ENCODE data around the gene ADAMTSL1.

ADAMTSL1 gene

GRCh38 chr9:18788256-18788655 lies 314.3 kb downstream of the ADAMTSL1 start:
- Histone ChIP-seq H3K4me1 (ENCODE audit: control insufficient read depth in 1 of 2, insufficient read depth in 2 of 2, low read length in 2 of 2) (peaks cover 10 to 23% of the 10 kb centered on the region in 2 donors), H3K4me3 (ENCODE audit: low read depth in 1 of 2, low read length in 2 of 2) (no peak overlapping the region), H3K27me3 (ENCODE audit: control insufficient read depth in 1 of 2, insufficient read depth in 2 of 2, low read length in 2 of 2) (no peaks in the 10 kb centered on the region), H3K9ac (ENCODE audit: low read depth in 1 of 2, low read length in 2 of 2) (no peak overlapping the region), H3K36me3 (ENCODE audit: control insufficient read depth in 1 of 2, insufficient read depth in 2 of 2, low read length in 2 of 2) (no peaks in the 10 kb centered on the region), H3K9me3 (ENCODE audit: control insufficient read depth in 1 of 2, low read length in 2 of 2) (no peaks in the 10 kb centered on the region), H3K27ac (ENCODE audit: low read depth, low read length) (no peak overlapping the region)

DNA sequence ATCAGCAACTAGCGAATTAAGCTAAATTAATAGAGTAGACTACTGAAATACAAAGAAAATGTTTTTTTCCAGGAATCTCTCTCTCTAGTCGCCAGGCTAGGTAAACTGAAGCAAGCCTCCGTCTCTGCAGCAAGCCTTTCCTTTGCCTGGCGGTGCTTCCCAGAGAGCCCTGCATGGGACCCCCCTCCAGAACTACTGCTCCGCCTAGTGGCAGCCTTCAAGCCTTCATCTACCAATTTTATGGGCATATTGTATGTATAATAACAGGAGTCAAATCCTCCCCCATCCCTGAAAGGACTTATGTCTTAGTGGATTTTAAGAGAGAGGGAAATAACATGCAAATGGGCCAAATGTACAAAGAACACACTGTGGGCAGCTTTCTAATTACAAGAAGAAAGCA lies 317.1 kb downstream of the ADAMTSL1 start:
- Histone ChIP-seq H3K9me3 (ENCODE audit: control insufficient read depth in 1 of 2, low read length in 2 of 2) (no peaks in the 10 kb centered on the region), H3K9ac (ENCODE audit: low read depth in 1 of 2, low read length in 2 of 2) (no peak overlapping the region), H3K4me1 (ENCODE audit: control insufficient read depth in 1 of 2, insufficient read depth in 2 of 2, low read length in 2 of 2) (peaks cover 6 to 18% of the 10 kb centered on the region in 2 donors), H3K36me3 (ENCODE audit: control insufficient read depth in 1 of 2, insufficient read depth in 2 of 2, low read length in 2 of 2) (no peaks in the 10 kb centered on the region), H3K4me3 (ENCODE audit: low read depth in 1 of 2, low read length in 2 of 2) (no peak overlapping the region), H3K27me3 (ENCODE audit: control insufficient read depth in 1 of 2, insufficient read depth in 2 of 2, low read length in 2 of 2) (no peaks in the 10 kb centered on the region), H3K27ac (ENCODE audit: low read depth, low read length) (no peak overlapping the region)

DNA sequence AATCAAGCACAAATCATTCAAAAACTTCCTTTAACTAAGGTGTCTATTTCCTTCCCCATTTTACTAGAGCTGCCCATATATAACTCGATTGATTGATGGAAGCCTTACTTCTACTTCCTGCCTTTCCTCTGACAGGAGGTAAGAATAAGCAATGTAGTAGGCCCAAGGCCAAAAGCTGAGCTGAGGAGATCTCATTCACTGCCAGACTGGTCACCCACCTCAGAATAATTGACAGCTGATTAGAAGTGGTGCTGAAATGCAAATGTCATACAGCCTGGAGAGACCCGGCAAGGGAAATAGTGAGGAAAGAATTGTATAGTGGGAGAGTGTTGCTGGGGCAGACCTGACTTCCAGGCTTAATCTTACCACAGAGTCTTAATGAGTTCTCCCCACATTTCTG lies 319.2 kb downstream of the ADAMTSL1 start:
- Histone ChIP-seq H3K9me3 (ENCODE audit: control insufficient read depth in 1 of 2, low read length in 2 of 2) (no peaks in the 10 kb centered on the region), H3K36me3 (ENCODE audit: control insufficient read depth in 1 of 2, insufficient read depth in 2 of 2, low read length in 2 of 2) (no peaks in the 10 kb centered on the region), H3K27ac (ENCODE audit: low read depth, low read length) (no peak overlapping the region), H3K27me3 (ENCODE audit: control insufficient read depth in 1 of 2, insufficient read depth in 2 of 2, low read length in 2 of 2) (no peaks in the 10 kb centered on the region), H3K4me1 (ENCODE audit: control insufficient read depth in 1 of 2, insufficient read depth in 2 of 2, low read length in 2 of 2) (no peaks in the 10 kb centered on the region), H3K9ac (ENCODE audit: low read depth in 1 of 2, low read length in 2 of 2) (no peak overlapping the region), H3K4me3 (ENCODE audit: low read depth in 1 of 2, low read length in 2 of 2) (no peak overlapping the region)

GRCh38 chr9:18795947-18796671 lies 322.2 kb downstream of the ADAMTSL1 start:
- no peaks in the 10 kb centered on the region for H3K9me3 ChIP-seq (ENCODE audit: control insufficient read depth in 1 of 2, low read length in 2 of 2)

DNA sequence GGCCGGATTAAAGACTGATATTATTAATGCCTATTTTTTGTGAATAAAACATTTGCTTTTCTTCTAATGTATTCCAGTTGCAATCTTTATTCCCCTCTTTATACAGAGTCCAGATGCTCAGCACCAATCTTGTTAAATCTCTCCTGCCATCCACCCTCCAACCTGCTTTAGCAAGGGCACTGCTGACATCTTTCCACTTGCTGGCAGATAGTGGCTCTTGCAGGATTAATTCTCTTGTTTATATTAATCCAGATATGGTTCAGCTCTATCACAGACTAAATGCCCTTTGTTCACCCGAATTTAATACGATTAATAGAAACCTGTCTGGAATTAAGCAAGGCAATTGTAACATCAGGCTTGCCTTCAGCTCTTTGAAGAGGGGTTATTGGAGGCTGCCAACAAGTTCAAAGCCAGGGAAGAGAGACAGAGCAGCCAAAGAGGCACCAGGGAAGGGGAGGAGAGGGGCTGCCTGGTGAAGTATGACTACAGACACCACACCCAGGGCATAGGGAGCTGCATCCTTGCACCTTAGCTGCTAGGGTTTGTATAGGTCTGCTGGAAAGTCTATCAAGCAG lies 322.8 kb downstream of the ADAMTSL1 start:
- Histone ChIP-seq H3K4me3 (ENCODE audit: low read depth in 1 of 2, low read length in 2 of 2) (no peak overlapping the region), H3K36me3 (ENCODE audit: control insufficient read depth in 1 of 2, insufficient read depth in 2 of 2, low read length in 2 of 2) (no peaks in the 10 kb centered on the region), H3K9ac (ENCODE audit: low read depth in 1 of 2, low read length in 2 of 2) (no peak overlapping the region), H3K4me1 (ENCODE audit: control insufficient read depth in 1 of 2, insufficient read depth in 2 of 2, low read length in 2 of 2) (no peaks in the 10 kb centered on the region), H3K27ac (ENCODE audit: low read depth, low read length) (no peak overlapping the region), H3K9me3 (ENCODE audit: control insufficient read depth in 1 of 2, low read length in 2 of 2) (no peaks in the 10 kb centered on the region), H3K27me3 (ENCODE audit: control insufficient read depth in 1 of 2, insufficient read depth in 2 of 2, low read length in 2 of 2) (no peaks in the 10 kb centered on the region)

More at GRCh38 chr9:18795947-18796671, 322.2 kb downstream of the ADAMTSL1 start:
- no peaks in the 10 kb centered on the region for H3K4me1 ChIP-seq (ENCODE audit: control insufficient read depth in 1 of 2, insufficient read depth in 2 of 2, low read length in 2 of 2)
- no peak overlapping the region for H3K4me3 ChIP-seq (ENCODE audit: low read depth in 1 of 2, low read length in 2 of 2)
- H3K27me3 ChIP-seq (ENCODE audit: control insufficient read depth in 1 of 2, insufficient read depth in 2 of 2, low read length in 2 of 2): no peaks in the 10 kb centered on the region
- no peaks in the 10 kb centered on the region for H3K36me3 ChIP-seq (ENCODE audit: control insufficient read depth in 1 of 2, insufficient read depth in 2 of 2, low read length in 2 of 2)
- no peak overlapping the region for H3K27ac ChIP-seq (ENCODE audit: low read depth, low read length)
- no peak overlapping the region for H3K9ac ChIP-seq (ENCODE audit: low read depth in 1 of 2, low read length in 2 of 2)

DNA sequence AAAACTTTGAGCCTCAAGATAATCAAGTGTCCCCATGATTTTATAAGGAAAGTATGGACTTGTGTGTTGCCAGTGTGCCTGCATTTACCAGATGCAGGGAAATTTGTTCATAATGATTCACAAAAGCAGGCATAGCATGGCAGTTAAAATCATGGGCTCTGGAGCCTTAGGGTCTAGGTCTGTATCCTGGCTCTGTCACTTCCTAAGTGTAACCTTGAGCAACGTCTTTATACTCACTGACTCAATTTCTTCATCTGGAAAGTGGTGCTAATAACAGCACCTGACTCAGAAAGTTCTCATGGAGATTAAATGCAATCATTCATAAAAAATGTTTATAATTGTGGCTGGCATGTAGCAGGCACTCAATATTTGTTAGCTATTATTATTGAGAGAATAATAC lies 324.2 kb downstream of the ADAMTSL1 start:
- H3K27me3 ChIP-seq (ENCODE audit: control insufficient read depth in 1 of 2, insufficient read depth in 2 of 2, low read length in 2 of 2): no peaks in the 10 kb centered on the region
- H3K4me1 ChIP-seq (ENCODE audit: control insufficient read depth in 1 of 2, insufficient read depth in 2 of 2, low read length in 2 of 2): no peaks in the 10 kb centered on the region
- no peaks in the 10 kb centered on the region for H3K36me3 ChIP-seq (ENCODE audit: control insufficient read depth in 1 of 2, insufficient read depth in 2 of 2, low read length in 2 of 2)
- H3K4me3 ChIP-seq (ENCODE audit: low read depth in 1 of 2, low read length in 2 of 2): no peak overlapping the region
- H3K9ac ChIP-seq (ENCODE audit: low read depth in 1 of 2, low read length in 2 of 2): no peak overlapping the region
- H3K9me3 ChIP-seq (ENCODE audit: control insufficient read depth in 1 of 2, low read length in 2 of 2): no peaks in the 10 kb centered on the region
- H3K27ac ChIP-seq (ENCODE audit: low read depth, low read length): no peak overlapping the region

DNA sequence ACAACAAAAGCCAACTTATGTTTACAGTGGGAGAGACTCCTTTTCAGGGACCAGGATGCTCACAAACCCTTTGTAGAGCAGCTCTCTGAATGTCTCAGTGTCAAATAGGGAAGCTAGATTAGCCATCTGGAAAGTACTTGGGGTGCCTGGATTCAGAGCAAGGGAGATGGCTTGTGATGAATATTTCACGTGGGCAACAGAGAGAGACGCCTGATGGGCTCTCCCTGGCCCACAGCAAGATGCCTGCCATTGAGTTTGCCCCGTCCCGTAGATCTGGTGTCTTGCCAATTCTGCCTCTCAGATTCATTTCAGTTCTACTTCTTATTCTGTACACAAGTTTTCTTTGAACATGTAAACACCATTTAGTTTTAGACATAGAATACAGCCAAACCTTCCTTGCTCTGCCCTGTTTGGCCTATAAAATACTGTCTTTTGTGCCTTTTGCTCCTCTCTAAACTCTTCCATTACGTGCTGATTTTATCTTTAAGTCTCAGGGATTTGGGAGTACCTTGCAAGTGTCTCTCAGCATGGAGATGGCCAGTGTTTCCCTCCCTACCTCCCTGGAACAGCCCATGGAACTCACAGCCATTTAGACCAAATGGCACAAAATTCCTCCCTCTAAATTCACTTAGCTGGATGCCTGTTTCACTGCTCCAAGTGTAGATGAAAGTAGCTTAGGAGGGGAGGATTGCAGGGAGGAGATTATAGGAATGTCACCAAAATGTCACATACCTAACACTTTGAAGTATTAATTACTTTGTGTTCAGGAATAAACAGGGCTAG lies 324.7 kb downstream of the ADAMTSL1 start:
- H3K36me3 ChIP-seq (ENCODE audit: control insufficient read depth in 1 of 2, insufficient read depth in 2 of 2, low read length in 2 of 2): no peaks in the 10 kb centered on the region
- H3K27ac ChIP-seq (ENCODE audit: low read depth, low read length): no peak overlapping the region
- H3K4me1 ChIP-seq (ENCODE audit: control insufficient read depth in 1 of 2, insufficient read depth in 2 of 2, low read length in 2 of 2): no peaks in the 10 kb centered on the region
- no peaks in the 10 kb centered on the region for H3K9me3 ChIP-seq (ENCODE audit: control insufficient read depth in 1 of 2, low read length in 2 of 2)
- no peaks in the 10 kb centered on the region for H3K27me3 ChIP-seq (ENCODE audit: control insufficient read depth in 1 of 2, insufficient read depth in 2 of 2, low read length in 2 of 2)
- H3K9ac ChIP-seq (ENCODE audit: low read depth in 1 of 2, low read length in 2 of 2): no peak overlapping the region
- H3K4me3 ChIP-seq (ENCODE audit: low read depth in 1 of 2, low read length in 2 of 2): no peak overlapping the region

DNA sequence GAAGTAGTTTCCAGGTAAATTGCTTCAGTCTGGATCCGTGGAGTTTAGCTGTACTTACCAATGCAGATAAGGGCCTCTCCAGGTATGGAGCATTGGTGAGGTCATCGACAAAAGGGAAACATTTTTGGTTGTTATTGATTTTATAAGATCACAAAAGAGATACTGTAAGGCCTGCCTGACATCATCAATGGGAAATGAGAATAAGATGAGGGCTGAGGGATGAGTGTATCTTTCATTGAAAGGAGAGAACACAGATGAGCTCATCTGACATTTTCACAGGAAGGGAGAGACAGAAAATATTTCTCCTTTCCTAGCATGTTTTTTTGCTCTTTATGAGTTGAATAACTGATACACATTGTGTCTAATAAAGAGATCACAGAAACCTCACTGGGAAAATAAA lies 325.5 kb downstream of the ADAMTSL1 start:
- H3K9ac ChIP-seq (ENCODE audit: low read depth in 1 of 2, low read length in 2 of 2): no peak overlapping the region
- H3K27ac ChIP-seq (ENCODE audit: low read depth, low read length): no peak overlapping the region
- no peaks in the 10 kb centered on the region for H3K9me3 ChIP-seq (ENCODE audit: control insufficient read depth in 1 of 2, low read length in 2 of 2)
- H3K4me1 ChIP-seq (ENCODE audit: control insufficient read depth in 1 of 2, insufficient read depth in 2 of 2, low read length in 2 of 2): no peaks in the 10 kb centered on the region
- H3K4me3 ChIP-seq (ENCODE audit: low read depth in 1 of 2, low read length in 2 of 2): no peak overlapping the region
- no peaks in the 10 kb centered on the region for H3K36me3 ChIP-seq (ENCODE audit: control insufficient read depth in 1 of 2, insufficient read depth in 2 of 2, low read length in 2 of 2)
- no peaks in the 10 kb centered on the region for H3K27me3 ChIP-seq (ENCODE audit: control insufficient read depth in 1 of 2, insufficient read depth in 2 of 2, low read length in 2 of 2)

DNA sequence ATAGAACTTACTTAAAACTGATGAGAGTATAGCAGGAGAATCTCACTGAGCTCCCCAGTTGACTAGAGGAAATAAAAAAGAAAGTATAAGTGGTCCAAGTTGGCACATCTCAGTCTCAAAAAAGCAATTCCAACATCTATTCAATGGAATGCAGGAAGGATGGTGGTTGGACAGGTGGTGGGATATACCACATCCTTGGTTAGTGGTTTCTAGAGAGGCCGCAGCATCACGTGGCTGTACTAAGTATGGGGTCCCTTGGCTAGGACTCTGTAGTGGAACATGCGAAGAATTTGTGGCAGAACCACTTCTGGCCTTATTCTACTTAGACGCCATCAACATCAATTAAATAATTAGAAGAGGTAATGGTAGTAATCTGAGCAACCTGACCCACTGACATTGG lies 326.6 kb downstream of the ADAMTSL1 start:
- Histone ChIP-seq H3K4me3 (ENCODE audit: low read depth in 1 of 2, low read length in 2 of 2) (no peak overlapping the region), H3K27ac (ENCODE audit: low read depth, low read length) (no peak overlapping the region), H3K27me3 (ENCODE audit: control insufficient read depth in 1 of 2, insufficient read depth in 2 of 2, low read length in 2 of 2) (no peaks in the 10 kb centered on the region), H3K9me3 (ENCODE audit: control insufficient read depth in 1 of 2, low read length in 2 of 2) (no peaks in the 10 kb centered on the region), H3K9ac (ENCODE audit: low read depth in 1 of 2, low read length in 2 of 2) (no peak overlapping the region), H3K4me1 (ENCODE audit: control insufficient read depth in 1 of 2, insufficient read depth in 2 of 2, low read length in 2 of 2) (no peaks in the 10 kb centered on the region), H3K36me3 (ENCODE audit: control insufficient read depth in 1 of 2, insufficient read depth in 2 of 2, low read length in 2 of 2) (no peaks in the 10 kb centered on the region)

GRCh38 chr9:18805386-18805785 lies 331.4 kb downstream of the ADAMTSL1 start:
- H3K27ac ChIP-seq (ENCODE audit: low read depth, low read length): no peak overlapping the region
- H3K27me3 ChIP-seq (ENCODE audit: control insufficient read depth in 1 of 2, insufficient read depth in 2 of 2, low read length in 2 of 2): no peaks in the 10 kb centered on the region
- no peak overlapping the region for H3K9ac ChIP-seq (ENCODE audit: low read depth in 1 of 2, low read length in 2 of 2)
- H3K4me1 ChIP-seq (ENCODE audit: control insufficient read depth in 1 of 2, insufficient read depth in 2 of 2, low read length in 2 of 2): no peaks in the 10 kb centered on the region
- H3K4me3 ChIP-seq (ENCODE audit: low read depth in 1 of 2, low read length in 2 of 2): no peak overlapping the region
- H3K9me3 ChIP-seq (ENCODE audit: control insufficient read depth in 1 of 2, low read length in 2 of 2): no peaks in the 10 kb centered on the region
- no peaks in the 10 kb centered on the region for H3K36me3 ChIP-seq (ENCODE audit: control insufficient read depth in 1 of 2, insufficient read depth in 2 of 2, low read length in 2 of 2)

Measured in duodenal mucosa (tissue), 2 donors.